ENCODE results near the gene LDAH. TPM values are rescaled to one million over a fixed set of nuclear protein-coding genes. Genes with fewer than 3 reads are reported as not detected.

The LDAH gene
- total and polyA plus RNA-seq, 2 experiments from 2014 or later = 12.1 to 37.5 TPM

- TF ChIP-seq CTCF (conservative IDR thresholded peaks at IDR 0.05; ENCODE audit: low read depth in 2 of 2) = no peak
Measured at GRCh38 chr2:20641123-20641985, 181.5 kb downstream of the LDAH start (continued).

- H3K4me1 Mint-ChIP-seq = peaks cover 3% of the 10 kb centered on the region
- no peaks in the 10 kb centered on the region; the same call in 1 of the 3 replicates for H3K36me3 Mint-ChIP-seq (ENCODE audit: low read depth)
- no peak overlapping the region for H2AFZ ChIP-seq
- H3K4me3 Mint-ChIP-seq = no peak overlapping the region
- no peaks in the 10 kb centered on the region for H3F3A ChIP-seq (replicated peaks; ENCODE audit: low read depth)
- H3K27ac ChIP-seq (ENCODE audit: low read depth) = no peak overlapping the region
- H3K36me3 ChIP-seq (ENCODE audit: insufficient read depth) = no peaks in the 10 kb centered on the region
- no peak overlapping the region for H3K27ac Mint-ChIP-seq
- ATAC-seq (no peak), DNase-seq (ENCODE audit: low spot score) (no peak)
- H3K79me2 ChIP-seq (replicated peaks; ENCODE audit: insufficient read depth) = no peaks in the 10 kb centered on the region
- no peaks in the 10 kb centered on the region for H4K20me1 ChIP-seq (replicated peaks; ENCODE audit: insufficient read depth)
- H3K4me3 ChIP-seq = no peak overlapping the region
- peaks cover 7% of the 10 kb centered on the region for H3K27me3 Mint-ChIP-seq (ENCODE audit: insufficient read depth, low read depth, poor library complexity)
- H3K9me3 Mint-ChIP-seq = no peaks in the 10 kb centered on the region
- no peak overlapping the region for H3K4me2 ChIP-seq
- H3K4me1 ChIP-seq (ENCODE audit: insufficient read depth) = peaks cover under 1% of the 10 kb centered on the region; the same call in 1 of the 2 replicates
- H3K27me3 ChIP-seq (ENCODE audit: insufficient read depth) = no peaks in the 10 kb centered on the region
- no peaks in the 10 kb centered on the region for H3K9me2 ChIP-seq (ENCODE audit: insufficient read depth)
- TF ChIP-seq ZNF114 (CRISPR knock-in tag; IDR thresholded peaks at IDR 0.05) (no peak), STAT1 (IDR thresholded peaks at IDR 0.05; ENCODE audit: unreplicated experiment) (no peak), ZNF331 (CRISPR knock-in tag; IDR thresholded peaks at IDR 0.05; ENCODE audit: low read depth) (no peak), EZH2phosphoT487 (IDR thresholded peaks at IDR 0.05; ENCODE audit: unreplicated experiment) (no peak), NANOG (IDR thresholded peaks at IDR 0.05; ENCODE audit: borderline replicate concordance) (no peak), EZH2 (IDR thresholded peaks at IDR 0.05; ENCODE audit: low read depth, unreplicated experiment) (no peak), ETS1 (IDR thresholded peaks at IDR 0.05) (no peak), ZNF462 (CRISPR knock-in tag; IDR thresholded peaks at IDR 0.05) (no peak), CTCF (conservative IDR thresholded peaks at IDR 0.05; ENCODE audit: low read depth in 2 of 2) (no peak), CREB1 (CRISPR knock-in tag; IDR thresholded peaks at IDR 0.05; ENCODE audit: low read depth) (no peak)
Measured at GRCh38 chr2:20640411-20641122, 182.3 kb downstream of the LDAH start.

All from GM23338 (cell line).